Testis (tissue), 2 donors: ENCODE results near the gene HBG2.

ENCODE experiments used
- CTCF ChIP-seq, 3 experiments: fragments of 450-650 bp in 2 of 3; fragments of 200-600 bp in 1 of 3; sonication (generic) in 1 of 3; IDR thresholded peaks; one replicate each; pipeline ENCODE4 v1.5.1; 2016 to 2019; ENCODE audit warnings: antibody characterized with exemption in 3 of 3, mild to moderate bottlenecking in 2 of 3, moderate library complexity in 1 of 3
- POLR2A ChIP-seq: fragments of 450-650 bp; IDR thresholded peaks from one replicate; pipeline ENCODE4 v1.6.1; 2017; ENCODE audit warnings: antibody characterized with exemption, mild to moderate bottlenecking, moderate library complexity

- no peak for TF ChIP-seq POLR2A
- TF ChIP-seq CTCF (IDR thresholded peaks at IDR 0.05): no peak
Measured at GRCh38 chr11:5229796-5230195, 24.8 kb downstream of the HBG2 start.
